T-helper 17 cell (primary cell): ENCODE measurements around the gene LRRC41. TPM values are rescaled to one million over a fixed set of nuclear protein-coding genes. Genes with fewer than 3 reads are reported as not detected.

Experiments
- ATAC-seq: fragments of 150-1000 bp; cut with Tn5 transposase; 2 replicates; pipeline ENCODE4 v1.10.0; 2021; ENCODE audit warnings: mild to moderate bottlenecking, moderate library complexity
- DNase-seq, 3 donors: peaks; one replicate each; pipeline versions ENCODE4 v3.0.0 to v3.0.0-alpha.2; 2020 to 2021
- H3K9me3 ChIP-seq: one replicate; pipeline ENCODE4 v1.7.0; 2013; ENCODE audit warnings: low read length, mild to moderate bottlenecking; ENCODE audit not compliant: control insufficient read depth, poor library complexity, severe bottlenecking
- H3K27ac Mint-ChIP-seq: one replicate; pipeline ENCODE4 v1.8.0; 2022; ENCODE audit warnings: mild to moderate bottlenecking, moderate library complexity, mixed read lengths
- H3K27me3 Mint-ChIP-seq: one replicate; pipeline ENCODE4 v1.8.0; 2022; ENCODE audit warnings: mixed read lengths
- H3K36me3 Mint-ChIP-seq: one replicate; pipeline ENCODE4 v1.8.0; 2022; ENCODE audit warnings: low read depth, mixed read lengths
- H3K4me1 Mint-ChIP-seq: one replicate; pipeline ENCODE4 v1.8.0; 2022; ENCODE audit warnings: mild to moderate bottlenecking, mixed read lengths
- H3K4me3 Mint-ChIP-seq: one replicate; pipeline ENCODE4 v1.8.0; 2022; ENCODE audit warnings: mild to moderate bottlenecking, moderate library complexity, mixed read lengths
- total RNA-seq, 4 donors: library from RNA in 2 of 4; stranded (reverse) in 2 of 4; gene quantifications; one replicate each; pipeline ENCODE4 v1.2.3 and lab custom pipeline; 2022 to 2026

The LRRC41 gene
- total RNA-seq, 2 donors from 2014 or later: 30.0 to 30.1 TPM

- ATAC-seq (no peak), DNase-seq (no peak)
- H3K9me3 ChIP-seq: no peaks in the 10 kb centered on the region
- H3K36me3 Mint-ChIP-seq: peaks cover 2% of the 10 kb centered on the region
- peak overlapping the region; percentile 47 for H3K27ac Mint-ChIP-seq
- H3K4me1 Mint-ChIP-seq: peaks cover 5% of the 10 kb centered on the region
- H3K27me3 Mint-ChIP-seq: no peaks in the 10 kb centered on the region
- no peak overlapping the region for H3K4me3 Mint-ChIP-seq
Observed at GRCh38 chr1:46289134-46289494, 14.3 kb downstream of the LRRC41 start.

GRCh38 chr1:46288485-46289133, 14.8 kb downstream of the LRRC41 start:
- no peak for DNase-seq
- no peaks in the 10 kb centered on the region for H3K9me3 ChIP-seq
- no peak for ATAC-seq
- Mint-ChIP-seq H3K4me3 (no peak overlapping the region), H3K27me3 (no peaks in the 10 kb centered on the region), H3K27ac (peak overlapping the region; percentile 47), H3K36me3 (peaks cover 2% of the 10 kb centered on the region), H3K4me1 (peaks cover 8% of the 10 kb centered on the region)

GRCh38 chr1:46285730-46286477, 17.5 kb downstream of the LRRC41 start:
- ATAC-seq (peak; percentile 50), DNase-seq (no peak)
- no peaks in the 10 kb centered on the region for H3K27me3 Mint-ChIP-seq
- H3K36me3 Mint-ChIP-seq: peaks cover 7% of the 10 kb centered on the region
- H3K4me1 Mint-ChIP-seq: peaks cover 8% of the 10 kb centered on the region
- no peaks in the 10 kb centered on the region for H3K9me3 ChIP-seq
- peak overlapping the region; percentile 41 for H3K4me3 Mint-ChIP-seq
- peak overlapping the region; percentile 49 for H3K27ac Mint-ChIP-seq

GRCh38 chr1:46284597-46285564, 18.5 kb downstream of the LRRC41 start:
- Mint-ChIP-seq H3K4me1 (peaks cover 11% of the 10 kb centered on the region), H3K4me3 (peak overlapping the region; percentile 41), H3K27ac (peak overlapping the region; percentile 49), H3K27me3 (no peaks in the 10 kb centered on the region), H3K36me3 (peaks cover 7% of the 10 kb centered on the region)
- DNase-seq: no peak
- H3K9me3 ChIP-seq: no peaks in the 10 kb centered on the region
- no peak for ATAC-seq

GRCh38 chr1:46284058-46284457, 19.4 kb downstream of the LRRC41 start:
- ATAC-seq (no peak), DNase-seq (no peak)
- Mint-ChIP-seq H3K27ac (peak overlapping the region; percentile 86), H3K36me3 (peaks cover 7% of the 10 kb centered on the region), H3K4me3 (no peak overlapping the region), H3K4me1 (peaks cover 9% of the 10 kb centered on the region), H3K27me3 (no peaks in the 10 kb centered on the region)
- H3K9me3 ChIP-seq: no peaks in the 10 kb centered on the region

- no peak for ATAC-seq
- peaks cover 9% of the 10 kb centered on the region for H3K4me1 Mint-ChIP-seq
- H3K36me3 Mint-ChIP-seq: peaks cover 9% of the 10 kb centered on the region
- H3K27me3 Mint-ChIP-seq: no peaks in the 10 kb centered on the region
- no peak overlapping the region for H3K27ac Mint-ChIP-seq
- no peak for DNase-seq
- H3K4me3 Mint-ChIP-seq: no peak overlapping the region
- H3K9me3 ChIP-seq: no peaks in the 10 kb centered on the region
Observed at GRCh38 chr1:46281021-46281420, 22.4 kb downstream of the LRRC41 start.

- H3K9me3 ChIP-seq: no peaks in the 10 kb centered on the region
- Mint-ChIP-seq H3K27me3 (no peaks in the 10 kb centered on the region), H3K27ac (no peak overlapping the region), H3K4me1 (peaks cover 9% of the 10 kb centered on the region), H3K36me3 (peaks cover 9% of the 10 kb centered on the region), H3K4me3 (no peak overlapping the region)
- ATAC-seq (no peak), DNase-seq (no peak)
Observed at GRCh38 chr1:46280092-46280491, 23.3 kb downstream of the LRRC41 start.

GRCh38 chr1:46278807-46279206, 24.6 kb downstream of the LRRC41 start:
- DNase-seq (no peak), ATAC-seq (no peak)
- peaks cover 7% of the 10 kb centered on the region for H3K36me3 Mint-ChIP-seq
- H3K9me3 ChIP-seq: no peaks in the 10 kb centered on the region
- H3K4me3 Mint-ChIP-seq: no peak overlapping the region
- no peaks in the 10 kb centered on the region for H3K27me3 Mint-ChIP-seq
- H3K4me1 Mint-ChIP-seq: peaks cover 3% of the 10 kb centered on the region
- H3K27ac Mint-ChIP-seq: no peak overlapping the region

- DNase-seq: no peak
- ATAC-seq: no peak
- Mint-ChIP-seq H3K4me1 (peaks cover 3% of the 10 kb centered on the region), H3K27ac (no peak overlapping the region), H3K36me3 (peaks cover 5% of the 10 kb centered on the region), H3K4me3 (no peak overlapping the region), H3K27me3 (no peaks in the 10 kb centered on the region)
- no peaks in the 10 kb centered on the region for H3K9me3 ChIP-seq
Observed at GRCh38 chr1:46277658-46278373, 25.6 kb downstream of the LRRC41 start.

GRCh38 chr1:46275030-46275337, 28.4 kb downstream of the LRRC41 start:
- no peak for ATAC-seq
- no peak overlapping the region for H3K4me3 Mint-ChIP-seq
- H3K27ac Mint-ChIP-seq: peak overlapping the region; percentile 0
- H3K27me3 Mint-ChIP-seq: no peaks in the 10 kb centered on the region
- H3K9me3 ChIP-seq: no peaks in the 10 kb centered on the region
- H3K36me3 Mint-ChIP-seq: peaks cover 2% of the 10 kb centered on the region
- DNase-seq: no peak
- no peaks in the 10 kb centered on the region for H3K4me1 Mint-ChIP-seq

- no peak overlapping the region for H3K4me3 Mint-ChIP-seq
- peaks cover 2% of the 10 kb centered on the region for H3K36me3 Mint-ChIP-seq
- H3K4me1 Mint-ChIP-seq: no peaks in the 10 kb centered on the region
- ATAC-seq (no peak), DNase-seq (no peak)
- no peaks in the 10 kb centered on the region for H3K9me3 ChIP-seq
- no peaks in the 10 kb centered on the region for H3K27me3 Mint-ChIP-seq
- H3K27ac Mint-ChIP-seq: peak overlapping the region; percentile 0
Observed at GRCh38 chr1:46274225-46275029, 29.0 kb downstream of the LRRC41 start.

- ATAC-seq: no peak
- H3K4me1 Mint-ChIP-seq: no peaks in the 10 kb centered on the region
- H3K9me3 ChIP-seq: no peaks in the 10 kb centered on the region
- peak overlapping the region; percentile 41 for H3K27ac Mint-ChIP-seq
- no peak for DNase-seq
- no peak overlapping the region for H3K4me3 Mint-ChIP-seq
- H3K27me3 Mint-ChIP-seq: no peaks in the 10 kb centered on the region
- H3K36me3 Mint-ChIP-seq: no peaks in the 10 kb centered on the region
Observed at GRCh38 chr1:46268578-46268977, 34.8 kb downstream of the LRRC41 start.
